DOHH2 (cell line): Measurements from ENCODE around the gene ELF1.

ENCODE experiments used
- H3F3A ChIP-seq: fragments of 200-600 bp; sonication (generic), shearing (Covaris generic); 2 replicates; pipeline ENCODE4 v1.6.0; 2016; ENCODE audit warnings: antibody characterized with exemption, mild to moderate bottlenecking; ENCODE audit not compliant: control insufficient read depth, insufficient read depth
- H3K27ac ChIP-seq: fragments of 200-600 bp; sonication (generic); 2 replicates; pipeline ENCODE4 v1.5.1; 2014; ENCODE audit warnings: low read depth, mild to moderate bottlenecking, low read length, moderate library complexity
- H3K27me3 ChIP-seq: fragments of 200-600 bp; sonication (generic); 2 replicates; pipeline ENCODE4 v1.6.1; 2014; ENCODE audit warnings: mild to moderate bottlenecking, low read length, mixed read lengths; ENCODE audit not compliant: control insufficient read depth
- H3K36me3 ChIP-seq: fragments of 200-600 bp; sonication (generic); 2 replicates; pipeline ENCODE4 v1.6.1; 2014; ENCODE audit warnings: mild to moderate bottlenecking, low read length, moderate library complexity, mixed read lengths; ENCODE audit not compliant: control insufficient read depth
- H3K4me1 ChIP-seq: fragments of 200-600 bp; sonication (generic); 2 replicates; pipeline ENCODE4 v1.6.1; 2014; ENCODE audit warnings: mild to moderate bottlenecking, low read length, mixed read lengths; ENCODE audit not compliant: control insufficient read depth
- H3K4me2 ChIP-seq: fragments of 200-600 bp; sonication (generic); 2 replicates; pipeline ENCODE4 v1.6.0; 2014; ENCODE audit warnings: mild to moderate bottlenecking, low read length, moderate library complexity
- H3K4me3 ChIP-seq: fragments of 200-600 bp; sonication (generic); 2 replicates; pipeline ENCODE4 v1.5.1; 2014; ENCODE audit warnings: mild to moderate bottlenecking, low read length, mixed read lengths
- H3K79me2 ChIP-seq: fragments of 200-600 bp; sonication (generic); 2 replicates; pipeline ENCODE4 v1.6.1; 2014; ENCODE audit warnings: mild to moderate bottlenecking, low read length, mixed read lengths; ENCODE audit not compliant: control insufficient read depth
- H3K9me2 ChIP-seq: fragments of 200-600 bp; sonication (generic); replicated peaks from 2 replicates; pipeline ENCODE4 v1.6.1; 2014; ENCODE audit warnings: mild to moderate bottlenecking, low read length, mixed read lengths; ENCODE audit not compliant: control insufficient read depth
- H3K9me3 ChIP-seq: fragments of 200-600 bp; sonication (generic); 2 replicates; pipeline ENCODE4 v1.6.1; 2014; ENCODE audit warnings: antibody characterized with exemption, low read length, mixed read lengths; ENCODE audit not compliant: control insufficient read depth, insufficient read depth
- H4K20me1 ChIP-seq: fragments of 200-600 bp; sonication (generic); 2 replicates; pipeline ENCODE4 v1.6.0; 2014; ENCODE audit warnings: low read depth, mild to moderate bottlenecking, antibody characterized with exemption, low read length, moderate library complexity; ENCODE audit not compliant: control insufficient read depth, insufficient read depth
- CTCF ChIP-seq: fragments of 200-600 bp; sonication (generic); IDR thresholded peaks from one replicate; pipeline ENCODE4 v1.5.1; 2014; ENCODE audit warnings: antibody characterized with exemption, mild to moderate bottlenecking, low read depth, low read length; ENCODE audit not compliant: poor library complexity, severe bottlenecking
- EZH2phosphoT487 ChIP-seq: fragments of 200-600 bp; sonication (generic); IDR thresholded peaks from 2 replicates; pipeline ENCODE4 v1.6.1; 2017; ENCODE audit warnings: borderline replicate concordance, mild to moderate bottlenecking, antibody characterized with exemption, low read length, moderate library complexity, mixed read lengths

Gene ELF1

DNA sequence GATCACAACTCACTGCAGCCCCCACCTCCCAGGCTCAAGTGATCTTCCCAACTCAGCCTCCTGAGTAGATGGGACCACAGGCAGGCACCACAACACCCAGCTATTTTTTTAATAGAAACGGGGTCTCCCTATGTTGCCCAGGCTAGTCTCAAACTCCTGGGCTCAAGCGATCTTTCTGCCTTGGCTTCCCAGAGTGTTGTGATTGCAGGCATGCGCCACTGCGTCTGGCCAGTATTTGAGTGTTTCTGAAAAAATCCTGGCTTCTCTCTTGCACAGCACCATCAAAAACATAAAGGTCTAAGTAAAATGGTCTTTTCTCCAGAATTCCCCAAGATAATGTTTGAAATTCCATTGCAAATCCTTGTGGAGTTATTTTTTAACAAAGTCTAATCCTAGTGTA lies 47.8 kb downstream of the ELF1 start:
- H3K9me2 ChIP-seq, result no peaks in the 10 kb centered on the region
- peaks cover 97% of the 10 kb centered on the region for H3K36me3 ChIP-seq
- H3K4me2 ChIP-seq, result peak overlapping the region; percentile 64
- peaks cover 80% of the 10 kb centered on the region for H4K20me1 ChIP-seq
- H3K79me2 ChIP-seq, result peaks cover 100% of the 10 kb centered on the region
- peaks cover 37% of the 10 kb centered on the region for H3F3A ChIP-seq
- H3K4me3 ChIP-seq, result peak overlapping the region; percentile 73
- TF ChIP-seq CTCF, result no peak
- TF ChIP-seq EZH2phosphoT487, result no peak
- H3K27ac ChIP-seq, result no peak overlapping the region
- no peaks in the 10 kb centered on the region for H3K9me3 ChIP-seq
- H3K4me1 ChIP-seq, result peaks cover 100% of the 10 kb centered on the region
- H3K27me3 ChIP-seq, result no peaks in the 10 kb centered on the region

DNA sequence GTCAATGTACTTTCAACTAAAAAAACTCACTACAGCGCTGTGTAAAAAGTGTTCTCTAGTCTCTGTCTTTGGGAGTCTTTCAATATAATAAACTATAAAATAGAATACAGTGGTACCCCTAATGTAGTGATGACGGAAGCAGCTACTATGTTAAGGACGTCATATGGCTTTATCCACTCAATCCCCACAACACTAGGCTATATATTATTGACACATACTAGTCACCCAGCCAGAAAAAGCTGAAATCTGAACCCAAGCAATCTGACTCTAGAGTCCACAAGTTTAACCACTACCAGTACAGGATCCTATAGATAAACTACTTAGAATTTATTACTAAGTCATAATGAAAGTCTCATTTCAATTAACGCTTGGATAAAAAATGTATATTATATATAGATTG lies 48.3 kb downstream of the ELF1 start:
- H4K20me1 ChIP-seq, result peaks cover 81% of the 10 kb centered on the region
- no peaks in the 10 kb centered on the region for H3K9me2 ChIP-seq
- peaks cover 100% of the 10 kb centered on the region for H3K79me2 ChIP-seq
- H3K9me3 ChIP-seq, result no peaks in the 10 kb centered on the region
- peak overlapping the region; percentile 64 for H3K4me2 ChIP-seq
- peak overlapping the region; percentile 21 for H3K27ac ChIP-seq
- peaks cover 34% of the 10 kb centered on the region for H3F3A ChIP-seq
- peak overlapping the region; percentile 43 for H3K4me3 ChIP-seq
- peaks cover 97% of the 10 kb centered on the region for H3K36me3 ChIP-seq
- H3K27me3 ChIP-seq, result no peaks in the 10 kb centered on the region
- H3K4me1 ChIP-seq, result peaks cover 100% of the 10 kb centered on the region
- no peak for TF ChIP-seq EZH2phosphoT487
- no peak for TF ChIP-seq CTCF

GRCh38 chr13:40969169-40969901 lies 49.8 kb downstream of the ELF1 start:
- H3K79me2 ChIP-seq, result peaks cover 100% of the 10 kb centered on the region
- H3F3A ChIP-seq, result peaks cover 32% of the 10 kb centered on the region
- peak overlapping the region; percentile 64 for H3K4me2 ChIP-seq
- H3K9me2 ChIP-seq, result no peaks in the 10 kb centered on the region
- H4K20me1 ChIP-seq, result peaks cover 93% of the 10 kb centered on the region
- peak overlapping the region; percentile 21; the same call in 1 of the 2 replicates for H3K27ac ChIP-seq
- peaks cover 97% of the 10 kb centered on the region for H3K36me3 ChIP-seq
- TF ChIP-seq CTCF, result no peak
- TF ChIP-seq EZH2phosphoT487, result no peak
- H3K27me3 ChIP-seq, result no peaks in the 10 kb centered on the region
- peaks cover 100% of the 10 kb centered on the region for H3K4me1 ChIP-seq
- peak overlapping the region; percentile 43 for H3K4me3 ChIP-seq
- no peaks in the 10 kb centered on the region for H3K9me3 ChIP-seq
